PC-3 (cell line): Measurements from ENCODE around the gene ECE1. TPM values are rescaled to one million over a fixed set of nuclear protein-coding genes. Genes with fewer than 3 reads are reported as not detected.
A peak's percentile ranks its signal among the peaks of the same experiment; 100 is the strongest.

Experiments used
- ATAC-seq: fragments of 200-7000 bp; cut with Tn5 transposase; 2 replicates; pipeline ENCODE4 v1.9.1; 2020; ENCODE audit warnings: mild to moderate bottlenecking, moderate library complexity
- BruUV-seq: library from RNA; stranded (reverse); fragments of 400-500 nt; replicated peaks from 2 replicates; lab custom pipeline; 2021; lab: Mats Ljungman, UMichigan
- CTCF ChIA-PET: fragments of 300-600 bp; sonication (Branson Sonifier 250); formaldehyde crosslinking; loops from one replicate; lab custom pipeline; 2022; ENCODE audit warnings: antibody characterized with exemption; lab: Charles Lee
- POLR2A ChIA-PET: fragments of 300-600 bp; sonication (Branson Sonifier 250); formaldehyde crosslinking; loops from one replicate; lab custom pipeline; 2022; ENCODE audit warnings: antibody characterized with exemption; ENCODE audit not compliant: unreplicated experiment; lab: Charles Lee
- DNase-seq: peaks from one replicate; pipeline ENCODE4 v3.0.0-alpha.2; 2015
- H2AFZ ChIP-seq: fragments of 300-600 bp; sonication (generic); 2 replicates; pipeline ENCODE4 v1.6.0; 2016; ENCODE audit warnings: antibody characterized with exemption, low read length
- H3F3A ChIP-seq: fragments of 300-600 bp; sonication (generic); one replicate; pipeline ENCODE4 v1.6.0; 2017; ENCODE audit warnings: antibody characterized with exemption, low read length, control low read depth, mild to moderate bottlenecking; ENCODE audit not compliant: unreplicated experiment
- H3K27ac ChIP-seq: fragments of 300-600 bp; sonication (generic); 2 replicates; pipeline ENCODE4 v1.5.1; 2016; ENCODE audit warnings: mild to moderate bottlenecking, low read length
- H3K27me3 ChIP-seq: fragments of 300-600 bp; sonication (generic); 2 replicates; pipeline ENCODE4 v1.6.1; 2016; ENCODE audit warnings: low read length, mixed read lengths
- H3K36me3 ChIP-seq: fragments of 300-600 bp; sonication (generic); 2 replicates; pipeline ENCODE4 v1.6.1; 2016; ENCODE audit warnings: low read depth, mixed run types, low read length, mixed read lengths
- H3K4me1 ChIP-seq: fragments of 300-600 bp; sonication (generic); 2 replicates; pipeline ENCODE4 v1.5.1; 2016; ENCODE audit warnings: low read length; ENCODE audit not compliant: insufficient read depth
- H3K4me2 ChIP-seq: fragments of 300-600 bp; sonication (generic); 2 replicates; pipeline ENCODE4 v1.6.0; 2016; ENCODE audit warnings: low read length
- H3K4me3 ChIP-seq: fragments of 300-600 bp; sonication (generic); 2 replicates; pipeline ENCODE4 v1.5.1; 2016; ENCODE audit warnings: mild to moderate bottlenecking, low read length, mixed read lengths
- H3K79me2 ChIP-seq: fragments of 300-600 bp; sonication (generic); 2 replicates; pipeline ENCODE4 v1.6.1; 2017; ENCODE audit warnings: low read length, mixed read lengths
- H3K9ac ChIP-seq: fragments of 300-600 bp; sonication (generic); 2 replicates; pipeline ENCODE4 v1.6.0; 2016; ENCODE audit warnings: mild to moderate bottlenecking, low read length
- H3K9me2 ChIP-seq: fragments of 300-600 bp; sonication (generic); replicated peaks from 2 replicates; pipeline ENCODE4 v1.6.1; 2016; ENCODE audit warnings: mixed run types, low read length, mixed read lengths
- H3K9me3 ChIP-seq: fragments of 300-600 bp; sonication (generic); 2 replicates; pipeline ENCODE4 v1.6.1; 2016; ENCODE audit warnings: low read length, mixed read lengths
- H4K20me1 ChIP-seq: fragments of 300-600 bp; sonication (generic); 2 replicates; pipeline ENCODE4 v1.6.1; 2016; ENCODE audit warnings: low read length, mixed read lengths
- CTCF ChIP-seq: fragments of 300-600 bp; sonication (generic); conservative IDR thresholded peaks from 2 replicates; pipeline ENCODE4 v1.5.1; 2017; ENCODE audit warnings: antibody characterized with exemption, low read depth, mild to moderate bottlenecking, low read length
- EZH2 ChIP-seq: fragments of 300-600 bp; sonication (generic); IDR thresholded peaks from one replicate; pipeline ENCODE4 v1.6.1; 2017; ENCODE audit warnings: antibody characterized with exemption, mild to moderate bottlenecking, low read length; ENCODE audit not compliant: unreplicated experiment
- EZH2phosphoT487 ChIP-seq: fragments of 300-600 bp; sonication (generic); IDR thresholded peaks from 2 replicates; pipeline ENCODE4 v1.6.1; 2018; ENCODE audit warnings: mild to moderate bottlenecking, antibody characterized with exemption, low read length, borderline replicate concordance
- intact Hi-C: fragments of 100-400 bp; cut with micrococcal nuclease; formaldehyde crosslinking; loops from 2 replicates; pipeline ENCODE4 v1.9.0; 2023
- total RNA-seq: library from RNA; depleted of rRNA; stranded (reverse); fragments of >200 nt; gene quantifications from 2 replicates; pipeline ENCODE4 v1.2.3, GENCODE V29; 2014

The ECE1 gene
- total RNA-seq, 1 experiment from 2014 or later: 86.8 TPM

DNA sequence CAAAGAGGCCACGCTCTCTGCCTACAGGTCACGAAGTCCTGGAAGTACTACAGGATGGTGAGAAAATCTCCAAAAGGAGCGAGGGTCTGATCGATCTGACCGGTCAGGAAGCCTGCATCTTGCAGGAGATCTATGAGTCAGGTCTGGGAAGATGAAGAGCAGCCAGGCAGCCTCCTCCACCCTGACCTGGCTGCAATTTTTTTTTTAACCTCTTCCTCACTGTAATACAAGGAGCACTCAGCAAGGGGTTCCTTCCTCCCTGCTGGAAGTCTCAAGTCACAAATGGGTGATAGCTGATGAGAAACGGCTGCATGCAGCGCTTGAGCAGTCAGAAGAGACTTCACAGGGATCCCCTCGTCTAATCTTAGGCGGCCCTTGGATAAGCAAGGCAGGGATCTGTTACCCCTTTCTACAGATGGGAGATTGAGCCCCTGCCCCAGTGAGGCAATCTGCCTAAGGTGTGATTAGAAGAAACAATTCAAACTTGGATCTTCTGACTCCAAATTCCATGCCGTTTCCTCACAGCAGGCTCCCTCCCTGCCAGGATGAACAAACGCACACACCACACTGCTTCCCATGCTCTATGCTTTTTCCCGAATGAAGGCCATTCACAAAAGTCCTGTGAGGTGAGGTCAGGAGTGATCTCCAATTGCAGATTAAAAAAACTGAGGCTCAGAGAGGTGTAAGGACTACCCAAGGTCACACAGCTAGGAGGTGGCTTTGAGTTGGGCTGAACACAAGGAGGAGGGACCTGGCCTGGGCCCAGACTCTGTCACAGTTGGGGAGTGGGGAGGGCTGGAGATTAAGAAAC lies 48.3 kb downstream of the ECE1 start:
- ATAC-seq: no peak
- no peak overlapping the region for H2AFZ ChIP-seq
- no peaks in the 10 kb centered on the region for H3K9me2 ChIP-seq
- peaks cover 78% of the 10 kb centered on the region for H3K4me1 ChIP-seq
- H3K9me3 ChIP-seq: no peaks in the 10 kb centered on the region
- BruUV-seq: no TSS peak
- TF ChIP-seq CTCF (no peak), EZH2phosphoT487 (no peak), EZH2 (no peak)
- H4K20me1 ChIP-seq: no peaks in the 10 kb centered on the region
- CTCF ChIA-PET: no interaction called here
- peak; percentile 48 for DNase-seq
- H3K27ac ChIP-seq: peak overlapping the region; percentile 99
- peaks cover 11% of the 10 kb centered on the region for H3F3A ChIP-seq
- POLR2A ChIA-PET: no interaction called here
- no peak overlapping the region for H3K4me3 ChIP-seq
- intact Hi-C loops: no loop called here
- H3K9ac ChIP-seq: peak overlapping the region; percentile 79
- H3K79me2 ChIP-seq: peaks cover 2% of the 10 kb centered on the region; the same call in 1 of the 2 replicates
- no peaks in the 10 kb centered on the region for H3K27me3 ChIP-seq
- 0 out of 2 replicates have a peak overlapping the region, but pooled peaks have one; percentile 13 for H3K4me2 ChIP-seq
- H3K36me3 ChIP-seq: peaks cover 19% of the 10 kb centered on the region

- peaks cover 27% of the 10 kb centered on the region for H3K36me3 ChIP-seq
- ChIA-PET CTCF (no interaction called here), POLR2A (interaction anchor here (0.6 kb wide), 1 partner anchor 11 kb away, joined by 4 read pairs; no protein-coding TSS in a partner anchor)
- H3K27ac ChIP-seq: peak overlapping the region; percentile 99
- H3K27me3 ChIP-seq: no peaks in the 10 kb centered on the region
- H3K4me1 ChIP-seq: peaks cover 83% of the 10 kb centered on the region
- H2AFZ ChIP-seq: no peak overlapping the region
- no peaks in the 10 kb centered on the region for H4K20me1 ChIP-seq
- H3F3A ChIP-seq: peaks cover 11% of the 10 kb centered on the region
- H3K4me3 ChIP-seq: no peak overlapping the region
- no peak for ATAC-seq
- intact Hi-C loops: no loop called here
- DNase-seq: no peak
- BruUV-seq: no TSS peak
- 0 out of 2 replicates have a peak overlapping the region, but pooled peaks have one; percentile 79 for H3K9ac ChIP-seq
- no peaks in the 10 kb centered on the region for H3K9me3 ChIP-seq
- H3K4me2 ChIP-seq: no peak overlapping the region
- TF ChIP-seq EZH2: no peak
- no peak for TF ChIP-seq CTCF
- TF ChIP-seq EZH2phosphoT487: no peak
- no peaks in the 10 kb centered on the region for H3K9me2 ChIP-seq
- peaks cover 14% of the 10 kb centered on the region for H3K79me2 ChIP-seq
Observed at GRCh38 chr1:21240706-21241105, 49.6 kb downstream of the ECE1 start.

- Histone ChIP-seq H3K9ac (peak overlapping the region; percentile 81), H3K9me2 (no peaks in the 10 kb centered on the region), H3K27me3 (no peaks in the 10 kb centered on the region), H3K79me2 (peaks cover 16% of the 10 kb centered on the region), H3K4me1 (peaks cover 88% of the 10 kb centered on the region), H3K9me3 (no peaks in the 10 kb centered on the region), H3K4me3 (no peak overlapping the region), H3K36me3 (peaks cover 23% of the 10 kb centered on the region), H3F3A (peaks cover 11% of the 10 kb centered on the region), H4K20me1 (no peaks in the 10 kb centered on the region), H3K4me2 (peak overlapping the region; percentile 31; the same call in 1 of the 2 replicates), H3K27ac (peak overlapping the region; percentile 99), H2AFZ (no peak overlapping the region)
- ChIA-PET CTCF (no interaction called here), POLR2A (no interaction called here)
- no TSS peak for BruUV-seq
- ATAC-seq: peak; percentile 43
- no peak for TF ChIP-seq EZH2
- no peak for TF ChIP-seq CTCF
- TF ChIP-seq EZH2phosphoT487: no peak
- peak; percentile 91 for DNase-seq
- intact Hi-C loops: loop anchor here (10.0 kb wide), 1 partner anchor 256 kb away; no protein-coding TSS in a partner anchor
Observed at GRCh38 chr1:21239221-21239620, 51.0 kb downstream of the ECE1 start.
